ENCODE measurements around the gene CELF5.

The CELF5 gene

DNA sequence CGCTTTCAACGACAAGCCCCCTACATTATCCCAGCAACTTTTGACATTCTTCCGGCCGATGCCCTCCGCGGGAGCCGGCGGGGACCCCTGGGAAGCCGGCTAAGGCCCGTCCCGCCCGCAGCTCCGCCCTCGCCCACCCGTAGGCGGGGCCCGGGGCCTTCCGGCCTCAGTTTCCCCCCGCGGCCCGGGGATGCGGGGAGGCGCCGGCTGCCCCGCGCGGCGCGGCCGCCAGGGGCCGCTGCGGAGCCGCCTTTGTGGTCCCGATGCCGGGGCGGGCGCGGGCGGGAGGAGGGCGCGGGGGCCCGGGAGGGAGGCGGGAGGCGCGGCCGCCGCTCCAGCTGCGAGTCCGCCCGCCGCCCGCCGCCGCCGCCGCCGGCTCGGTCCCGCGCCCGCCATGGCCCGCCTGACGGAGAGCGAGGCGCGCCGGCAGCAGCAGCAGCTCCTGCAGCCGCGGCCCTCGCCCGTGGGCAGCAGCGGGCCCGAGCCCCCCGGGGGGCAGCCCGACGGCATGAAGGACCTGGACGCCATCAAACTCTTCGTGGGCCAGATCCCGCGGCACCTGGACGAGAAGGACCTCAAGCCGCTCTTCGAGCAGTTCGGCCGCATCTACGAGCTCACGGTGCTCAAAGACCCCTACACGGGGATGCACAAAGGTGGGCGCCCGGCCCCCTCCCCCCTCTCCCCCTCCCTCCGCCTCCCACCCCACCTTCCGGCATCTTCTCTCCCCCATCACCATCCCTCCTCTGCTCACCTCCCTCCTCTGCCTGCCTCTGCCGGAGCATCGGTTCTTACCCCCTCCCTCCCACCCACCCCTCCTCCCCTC, at the start of gene CELF5:
CELF5 (plus strand) TSS at position 316 of the 823 bp plus-strand sequence; CDS start at position 395, 79 bp downstream.
- DNase-seq (ENCODE audit: low read depth) = no peak

DNA sequence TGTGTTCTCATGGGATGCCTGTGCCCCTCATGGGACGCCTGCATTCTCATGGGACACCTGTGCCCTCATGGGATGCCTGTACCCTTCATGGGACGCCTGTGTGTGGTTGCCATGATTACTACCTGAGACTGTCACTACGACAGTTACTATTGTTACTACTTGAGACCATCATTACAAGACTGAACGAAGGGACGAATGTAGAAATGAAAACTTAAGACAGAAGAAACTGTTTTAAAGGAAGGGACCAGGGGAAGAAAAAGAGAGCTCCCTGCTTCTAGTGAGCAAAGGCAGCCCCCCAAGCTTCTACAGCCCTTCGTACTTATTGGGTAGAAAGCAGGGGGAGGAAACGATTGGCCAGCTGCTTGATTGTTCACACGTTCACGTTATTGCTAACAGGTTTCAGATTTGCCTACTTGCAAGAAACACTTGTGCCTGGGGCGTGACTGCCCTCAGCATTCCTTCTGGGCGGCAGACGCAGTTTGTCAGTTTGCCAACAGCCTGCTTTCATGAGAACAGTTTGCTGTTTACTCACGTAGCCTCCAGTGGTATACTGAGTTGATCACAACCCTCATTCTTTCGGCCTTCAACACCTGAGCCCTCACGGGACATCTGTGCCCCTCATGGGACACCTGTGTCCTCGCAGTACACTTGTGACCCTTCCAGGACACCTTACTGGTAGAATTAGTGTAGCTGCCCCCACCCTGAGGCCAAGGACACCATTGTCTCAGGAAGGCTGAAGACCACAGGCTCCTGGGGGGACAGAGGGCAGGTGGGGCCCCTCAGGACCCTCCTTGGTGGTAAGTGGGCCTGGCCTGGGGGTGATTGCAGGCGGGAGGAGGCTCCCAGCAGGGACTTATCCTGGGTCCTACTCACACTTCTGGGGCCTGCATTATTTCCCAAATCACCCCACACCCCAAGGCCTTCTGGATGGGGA, 48.4 kb upstream of the CELF5 start:
- peak; percentile 50 for DNase-seq (ENCODE audit: low read depth)

GRCh38 chr19:3176715-3177501, 47.6 kb upstream of the CELF5 start:
- peak; percentile 22 for DNase-seq (ENCODE audit: low read depth)

DNA sequence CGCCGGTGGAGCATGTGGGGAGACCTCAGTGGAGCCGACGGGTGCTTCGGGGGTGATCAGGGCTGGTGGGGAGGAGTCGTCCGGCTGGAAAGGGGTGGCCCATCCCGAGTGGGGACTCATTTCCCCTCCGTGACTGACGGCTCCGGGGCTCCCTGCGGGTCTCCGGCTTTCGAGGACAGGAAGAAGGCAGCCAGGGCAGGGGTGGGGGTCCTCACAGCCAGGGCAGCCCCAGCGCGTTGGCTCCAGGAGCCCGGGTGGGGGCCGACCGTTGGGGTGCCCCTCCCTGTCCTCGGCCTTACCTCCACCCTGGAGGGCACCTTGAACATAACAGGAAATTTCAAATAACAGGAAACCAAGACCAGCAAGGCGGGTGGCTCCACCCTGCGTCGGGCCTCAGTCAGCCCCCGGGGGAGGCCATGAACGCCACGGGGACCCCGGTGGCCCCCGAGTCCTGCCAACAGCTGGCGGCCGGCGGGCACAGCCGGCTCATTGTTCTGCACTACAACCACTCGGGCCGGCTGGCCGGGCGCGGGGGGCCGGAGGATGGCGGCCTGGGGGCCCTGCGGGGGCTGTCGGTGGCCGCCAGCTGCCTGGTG, 46.0 kb upstream of the CELF5 start, which contains the start of gene S1PR4:
S1PR4 (plus strand) TSS at position 393 of the 596 bp plus-strand sequence; CDS start at position 417, 24 bp downstream.
- no peak for DNase-seq (ENCODE audit: low read depth)

GRCh38 chr19:3178973-3179738, 45.3 kb upstream of the CELF5 start:
- DNase-seq (ENCODE audit: low read depth) = no peak

GRCh38 chr19:3179739-3180293, 44.6 kb upstream of the CELF5 start:
- DNase-seq (ENCODE audit: low read depth) = no peak

DNA sequence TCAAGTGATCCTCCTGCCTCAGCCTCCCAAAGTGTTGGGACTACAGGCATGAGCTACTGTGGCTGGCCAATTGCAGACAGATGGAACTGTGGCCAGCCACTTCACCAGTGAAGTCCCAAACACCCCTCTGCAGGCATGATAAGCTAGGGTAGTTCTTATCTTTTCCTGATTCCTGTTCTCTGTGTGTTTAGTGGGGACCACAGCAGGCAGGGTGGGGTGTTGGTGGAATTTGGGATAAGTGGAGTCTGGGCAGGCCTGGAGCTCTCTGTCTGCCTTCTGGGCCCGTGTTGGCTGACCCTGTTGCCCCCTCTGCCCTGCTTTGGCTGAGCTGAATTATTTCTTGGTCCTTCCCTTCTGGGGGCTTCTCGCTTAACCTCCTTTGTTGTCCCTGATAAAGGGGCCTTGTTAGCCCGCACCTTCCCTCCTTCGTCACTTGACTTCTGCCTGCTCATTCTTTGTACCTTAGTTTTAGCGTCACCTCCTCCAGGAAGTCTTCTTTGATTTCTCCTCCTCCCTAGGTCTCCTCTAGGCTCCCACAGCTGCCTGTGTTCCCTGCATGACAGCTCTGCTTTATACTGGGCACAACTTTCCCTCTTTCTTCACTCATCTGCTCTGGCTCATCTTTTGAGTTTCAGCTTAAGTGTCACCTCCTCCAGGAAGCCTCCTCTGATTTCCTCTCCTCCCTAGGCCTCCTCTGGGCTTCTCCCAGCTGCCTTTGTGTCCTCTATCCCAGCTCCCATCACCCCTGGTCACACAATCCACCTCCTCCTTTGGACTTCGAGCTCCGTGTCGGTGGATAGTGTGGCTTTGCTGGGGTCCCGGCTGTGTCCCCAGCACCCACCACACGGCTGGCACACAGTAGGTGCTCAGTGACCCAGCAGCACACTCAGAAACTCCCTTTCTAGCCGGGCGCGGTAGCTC, 40.5 kb upstream of the CELF5 start:
- DNase-seq (ENCODE audit: low read depth) = no peak

DNA sequence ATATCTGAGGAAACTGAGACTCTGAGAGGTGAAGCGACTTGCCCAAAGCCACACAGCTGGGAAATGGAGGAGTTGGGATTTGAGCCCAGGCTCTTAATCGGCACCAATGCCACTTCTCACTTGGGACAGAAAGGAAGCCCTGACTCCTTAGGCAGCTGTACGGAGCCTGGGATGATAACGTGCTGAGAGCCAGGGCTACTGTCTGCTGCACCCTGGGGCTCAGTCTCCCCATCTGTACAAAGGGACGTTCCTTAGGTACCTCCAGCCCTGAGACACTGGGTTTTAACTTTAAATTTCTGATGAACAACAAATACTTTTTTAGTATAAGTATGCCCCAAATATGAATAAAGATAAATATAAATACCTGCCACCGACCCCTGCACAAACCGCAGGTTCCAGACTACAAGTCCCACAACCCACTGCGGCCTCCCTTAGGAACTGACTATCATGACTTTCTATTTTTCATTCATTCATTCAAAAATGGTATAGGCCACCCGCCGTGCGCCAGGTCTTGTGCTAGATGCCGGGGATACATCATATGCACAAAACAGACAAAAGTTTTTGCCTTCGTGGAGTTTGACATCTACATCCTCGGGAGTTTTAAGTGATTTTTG, 39.5 kb upstream of the CELF5 start:
- DNase-seq (ENCODE audit: low read depth) = no peak

DNA sequence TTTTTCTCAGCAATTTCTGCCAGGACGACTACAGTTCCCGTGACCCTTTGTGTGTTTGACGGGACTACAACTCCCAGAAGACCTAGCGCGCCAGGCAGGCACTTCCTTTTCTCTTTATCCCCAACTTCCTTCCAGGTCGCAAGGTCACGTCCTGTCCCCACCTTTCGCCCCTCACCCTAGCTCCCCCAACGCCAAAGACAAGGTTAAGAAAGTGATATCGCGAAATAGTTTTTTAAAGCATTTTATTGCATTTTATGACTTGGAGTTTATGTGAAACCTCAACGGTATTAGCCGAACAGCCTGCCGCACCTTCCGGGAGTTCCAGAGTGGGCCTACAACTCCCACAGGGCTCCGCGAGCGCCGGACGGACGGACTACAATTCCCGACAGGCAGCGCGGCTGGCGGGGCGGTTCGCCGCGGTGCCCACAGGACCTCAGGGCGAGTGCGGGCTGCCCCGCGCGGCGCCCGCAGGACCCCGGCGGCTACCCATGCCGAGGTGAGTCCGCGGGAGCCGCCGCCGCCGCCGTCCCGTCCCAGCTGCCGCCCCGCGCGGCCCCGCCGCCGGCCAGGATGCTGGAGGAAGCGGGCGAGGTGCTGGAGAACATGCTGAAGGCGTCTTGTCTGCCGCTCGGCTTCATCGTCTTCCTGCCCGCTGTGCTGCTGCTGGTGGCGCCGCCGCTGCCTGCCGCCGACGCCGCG, 38.9 kb upstream of the CELF5 start, which contains the start of gene NCLN:
NCLN (plus strand) TSS at position 470 of the 699 bp plus-strand sequence; CDS start at position 571, 101 bp downstream.
- DNase-seq (ENCODE audit: low read depth) = peak; percentile 84

DNA sequence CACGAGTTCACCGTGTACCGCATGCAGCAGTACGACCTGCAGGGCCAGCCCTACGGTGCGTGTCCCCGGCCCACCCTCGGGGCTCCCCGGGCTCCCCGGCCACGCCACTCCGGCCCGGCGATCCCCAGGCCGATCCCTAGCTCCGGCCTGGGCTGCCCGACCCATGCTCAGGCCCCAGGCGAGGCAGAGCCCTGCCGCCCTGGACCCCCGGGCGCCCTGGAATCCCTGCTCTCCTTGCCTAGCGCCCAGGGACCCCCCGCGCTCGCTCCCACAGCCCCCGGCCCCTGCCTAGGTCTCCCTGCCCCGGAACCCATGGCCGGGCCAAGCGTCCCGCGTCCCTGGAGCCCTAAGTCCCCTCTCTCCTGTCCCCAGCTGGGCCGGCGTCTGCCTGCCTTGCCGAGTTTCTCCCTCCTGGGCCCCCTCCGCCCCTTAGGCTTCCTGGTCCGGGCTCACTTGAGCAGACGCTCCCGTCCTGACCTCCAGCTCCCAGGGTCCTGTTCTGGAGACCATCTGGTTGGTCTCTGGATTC, 38.2 kb upstream of the CELF5 start:
- DNase-seq (ENCODE audit: low read depth) = no peak

GRCh38 chr19:3186891-3187661, 37.4 kb upstream of the CELF5 start:
- no peak for DNase-seq (ENCODE audit: low read depth)

GRCh38 chr19:3187662-3188511, 36.6 kb upstream of the CELF5 start:
- no peak for DNase-seq (ENCODE audit: low read depth)

DNA sequence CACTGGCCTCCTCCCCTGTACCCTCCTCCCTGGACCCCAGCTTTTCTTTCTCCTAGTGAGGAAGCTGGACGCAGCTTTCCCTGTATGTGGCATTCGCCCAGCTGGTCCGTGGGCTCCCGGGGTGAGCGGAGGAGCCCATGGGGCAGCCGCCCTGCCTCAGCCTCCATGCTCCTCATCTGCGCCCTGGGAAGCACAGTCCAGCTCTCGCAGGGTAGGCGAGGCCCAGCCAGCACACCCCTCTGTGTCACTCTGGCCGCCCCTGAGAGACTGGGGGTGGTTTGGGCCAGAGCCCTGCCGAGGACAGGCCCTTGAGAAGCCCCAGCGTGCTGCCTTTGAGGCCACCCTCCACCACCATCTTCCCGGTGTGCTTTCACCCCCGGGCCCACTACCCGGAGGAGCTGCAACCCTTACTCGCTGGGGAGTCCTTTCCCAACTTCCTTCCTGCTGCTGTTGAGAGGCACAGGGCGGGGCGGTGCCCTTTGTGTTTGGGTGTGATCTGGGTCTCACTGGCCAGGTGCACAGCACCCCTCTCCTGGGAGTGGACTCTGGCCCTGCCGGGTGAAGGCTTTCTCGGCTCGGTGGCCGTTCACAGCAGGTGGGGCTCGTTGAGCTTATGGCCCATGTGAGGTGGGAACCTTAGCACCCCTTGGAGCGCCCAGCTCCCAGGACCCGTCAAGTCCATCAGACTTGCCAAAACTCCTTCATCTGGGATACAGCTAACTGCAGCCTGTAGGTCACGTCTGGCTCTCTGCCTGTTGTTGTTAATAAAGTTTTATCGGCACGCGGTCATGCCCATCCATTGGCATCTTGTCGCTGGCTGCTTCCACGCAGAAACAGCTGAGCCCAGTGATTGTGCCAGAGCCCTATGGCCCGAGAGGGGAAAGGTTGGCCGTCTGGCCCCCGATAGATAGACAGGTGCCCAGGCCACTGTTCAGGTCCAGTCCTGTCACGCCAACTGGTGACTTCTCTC, 35.5 kb upstream of the CELF5 start:
- DNase-seq (ENCODE audit: low read depth) = no peak

- no peak for DNase-seq (ENCODE audit: low read depth)
Observed at GRCh38 chr19:3189702-3190469, 34.6 kb upstream of the CELF5 start.

Data from GM04503 (cell line).